ENCODE measurements around the gene TRAPPC13.
A peak's percentile ranks its signal among the peaks of the same experiment; 100 is the strongest.

The TRAPPC13 gene, protein sequence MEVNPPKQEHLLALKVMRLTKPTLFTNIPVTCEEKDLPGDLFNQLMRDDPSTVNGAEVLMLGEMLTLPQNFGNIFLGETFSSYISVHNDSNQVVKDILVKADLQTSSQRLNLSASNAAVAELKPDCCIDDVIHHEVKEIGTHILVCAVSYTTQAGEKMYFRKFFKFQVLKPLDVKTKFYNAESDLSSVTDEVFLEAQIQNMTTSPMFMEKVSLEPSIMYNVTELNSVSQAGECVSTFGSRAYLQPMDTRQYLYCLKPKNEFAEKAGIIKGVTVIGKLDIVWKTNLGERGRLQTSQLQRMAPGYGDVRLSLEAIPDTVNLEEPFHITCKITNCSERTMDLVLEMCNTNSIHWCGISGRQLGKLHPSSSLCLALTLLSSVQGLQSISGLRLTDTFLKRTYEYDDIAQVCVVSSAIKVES

DNA sequence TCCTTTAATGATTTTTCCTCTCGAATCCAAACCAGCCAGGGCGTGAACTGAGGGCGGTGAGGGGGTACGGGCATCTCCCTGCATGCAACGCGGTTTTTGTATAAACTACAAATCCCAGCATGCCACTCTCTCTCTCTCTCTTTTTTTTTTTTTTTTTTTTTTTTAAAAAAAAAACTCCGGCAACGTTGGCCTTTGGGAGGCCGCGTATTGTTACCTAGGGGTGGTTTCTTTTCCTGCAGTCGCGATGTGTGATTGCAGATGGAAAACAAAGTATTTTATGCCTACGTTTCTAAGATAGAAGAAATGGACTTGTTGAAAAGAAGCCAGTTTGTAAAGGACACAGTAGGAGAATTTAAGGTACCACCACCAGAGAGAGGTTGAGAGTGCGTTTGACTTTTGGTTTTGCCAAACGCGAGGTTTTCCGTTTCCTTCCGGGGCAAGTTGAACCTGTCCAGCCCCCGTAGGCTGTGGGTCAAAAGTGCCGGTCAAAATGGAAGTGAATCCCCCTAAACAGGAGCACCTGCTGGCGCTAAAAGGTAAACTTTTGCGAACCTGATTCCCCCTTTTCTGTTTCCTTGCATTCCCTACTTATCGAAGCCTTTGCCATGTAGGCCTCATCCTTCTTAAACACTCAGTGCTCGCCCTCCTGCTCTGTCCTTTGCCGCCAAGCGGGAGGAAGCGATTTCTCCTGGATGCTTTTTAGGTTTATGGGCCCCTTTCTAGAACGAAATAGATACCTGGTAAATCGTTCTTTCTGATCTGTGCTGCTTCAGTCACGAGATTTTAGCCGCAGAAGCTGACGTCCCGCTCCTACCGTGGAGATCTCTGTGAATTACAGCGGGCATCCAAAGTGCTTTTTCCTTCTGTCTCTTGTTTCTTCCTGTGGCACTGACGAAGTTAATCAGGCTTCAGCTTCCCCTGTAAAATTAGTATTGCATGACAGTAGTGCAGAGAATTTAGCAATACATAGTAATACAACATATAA is at the start of gene TRAPPC13, which contains the start of gene SHLD3:
Gene TRAPPC13 (plus strand): TSS at position 457 of the 985 bp plus-strand sequence. CDS start 34 bp downstream, at position 491.
Gene SHLD3 (plus strand): TSS at position 457 of the 985 bp plus-strand sequence. CDS start 4,561 bp downstream, outside the sequence.
- TF ChIP-seq CREB1 (IDR thresholded peaks at IDR 0.05; ENCODE audit: low read depth) (no peak), YY1 (IDR thresholded peaks at IDR 0.05; ENCODE audit: low read depth) (peak; percentile 86), ZBTB7A (IDR thresholded peaks at IDR 0.05; ENCODE audit: low read depth) (no peak), CEBPB (IDR thresholded peaks at IDR 0.05) (peak; percentile 1; the same call in 1 of the 2 replicates), EGR1 (IDR thresholded peaks at IDR 0.05) (no peak), TAF1 (IDR thresholded peaks at IDR 0.05; ENCODE audit: low read depth) (peak; percentile 69), NFIC (IDR thresholded peaks at IDR 0.05) (no peak), TEAD4 (IDR thresholded peaks at IDR 0.05) (0 out of 2 replicates have a peak, but pooled peaks have one; percentile 9), FOXM1 (IDR thresholded peaks at IDR 0.05; ENCODE audit: borderline replicate concordance, low read depth) (peak; percentile 13; the same call in 1 of the 2 replicates), RAD21 (IDR thresholded peaks at IDR 0.05; ENCODE audit: low read depth) (no peak), EP300 (IDR thresholded peaks at IDR 0.05; ENCODE audit: borderline replicate concordance) (no peak), TCF12 (IDR thresholded peaks at IDR 0.05; ENCODE audit: low read depth) (no peak)
- TF ChIP-seq, protein P1, sequence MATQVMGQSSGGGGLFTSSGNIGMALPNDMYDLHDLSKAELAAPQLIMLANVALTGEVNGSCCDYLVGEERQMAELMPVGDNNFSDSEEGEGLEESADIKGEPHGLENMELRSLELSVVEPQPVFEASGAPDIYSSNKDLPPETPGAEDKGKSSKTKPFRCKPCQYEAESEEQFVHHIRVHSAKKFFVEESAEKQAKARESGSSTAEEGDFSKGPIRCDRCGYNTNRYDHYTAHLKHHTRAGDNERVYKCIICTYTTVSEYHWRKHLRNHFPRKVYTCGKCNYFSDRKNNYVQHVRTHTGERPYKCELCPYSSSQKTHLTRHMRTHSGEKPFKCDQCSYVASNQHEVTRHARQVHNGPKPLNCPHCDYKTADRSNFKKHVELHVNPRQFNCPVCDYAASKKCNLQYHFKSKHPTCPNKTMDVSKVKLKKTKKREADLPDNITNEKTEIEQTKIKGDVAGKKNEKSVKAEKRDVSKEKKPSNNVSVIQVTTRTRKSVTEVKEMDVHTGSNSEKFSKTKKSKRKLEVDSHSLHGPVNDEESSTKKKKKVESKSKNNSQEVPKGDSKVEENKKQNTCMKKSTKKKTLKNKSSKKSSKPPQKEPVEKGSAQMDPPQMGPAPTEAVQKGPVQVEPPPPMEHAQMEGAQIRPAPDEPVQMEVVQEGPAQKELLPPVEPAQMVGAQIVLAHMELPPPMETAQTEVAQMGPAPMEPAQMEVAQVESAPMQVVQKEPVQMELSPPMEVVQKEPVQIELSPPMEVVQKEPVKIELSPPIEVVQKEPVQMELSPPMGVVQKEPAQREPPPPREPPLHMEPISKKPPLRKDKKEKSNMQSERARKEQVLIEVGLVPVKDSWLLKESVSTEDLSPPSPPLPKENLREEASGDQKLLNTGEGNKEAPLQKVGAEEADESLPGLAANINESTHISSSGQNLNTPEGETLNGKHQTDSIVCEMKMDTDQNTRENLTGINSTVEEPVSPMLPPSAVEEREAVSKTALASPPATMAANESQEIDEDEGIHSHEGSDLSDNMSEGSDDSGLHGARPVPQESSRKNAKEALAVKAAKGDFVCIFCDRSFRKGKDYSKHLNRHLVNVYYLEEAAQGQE (IDR thresholded peaks at IDR 0.05; ENCODE audit: low read depth): no peak
- TF ChIP-seq, protein P2, sequence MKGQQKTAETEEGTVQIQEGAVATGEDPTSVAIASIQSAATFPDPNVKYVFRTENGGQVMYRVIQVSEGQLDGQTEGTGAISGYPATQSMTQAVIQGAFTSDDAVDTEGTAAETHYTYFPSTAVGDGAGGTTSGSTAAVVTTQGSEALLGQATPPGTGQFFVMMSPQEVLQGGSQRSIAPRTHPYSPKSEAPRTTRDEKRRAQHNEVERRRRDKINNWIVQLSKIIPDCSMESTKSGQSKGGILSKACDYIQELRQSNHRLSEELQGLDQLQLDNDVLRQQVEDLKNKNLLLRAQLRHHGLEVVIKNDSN (IDR thresholded peaks at IDR 0.05): no peak
- TF ChIP-seq, protein P3, sequence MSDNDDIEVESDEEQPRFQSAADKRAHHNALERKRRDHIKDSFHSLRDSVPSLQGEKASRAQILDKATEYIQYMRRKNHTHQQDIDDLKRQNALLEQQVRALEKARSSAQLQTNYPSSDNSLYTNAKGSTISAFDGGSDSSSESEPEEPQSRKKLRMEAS (IDR thresholded peaks at IDR 0.05): peak; percentile 46

DNA sequence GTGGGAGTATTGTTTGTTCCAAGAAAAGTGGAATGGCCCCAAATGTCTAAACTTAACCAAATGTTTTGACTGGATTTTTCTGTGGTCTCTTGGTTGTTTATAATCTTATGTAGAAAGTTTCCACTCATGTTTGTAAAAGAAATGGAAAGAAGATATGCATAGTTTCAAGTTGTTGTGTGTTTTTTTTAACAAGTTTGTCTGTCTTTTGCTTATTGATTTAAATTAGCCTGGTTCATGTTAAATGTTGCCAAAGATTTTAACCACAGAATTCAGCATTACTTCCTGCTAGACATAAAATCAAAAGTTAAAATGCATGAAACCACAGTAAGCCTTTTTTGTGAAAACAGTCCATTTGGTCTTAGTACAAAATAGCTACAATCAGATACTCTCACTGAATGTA is 47.7 kb upstream of the TRAPPC13 start:
- TF ChIP-seq, protein P3 (IDR thresholded peaks at IDR 0.05): no peak
- no peak for TF ChIP-seq NFIC (IDR thresholded peaks at IDR 0.05)

DNA sequence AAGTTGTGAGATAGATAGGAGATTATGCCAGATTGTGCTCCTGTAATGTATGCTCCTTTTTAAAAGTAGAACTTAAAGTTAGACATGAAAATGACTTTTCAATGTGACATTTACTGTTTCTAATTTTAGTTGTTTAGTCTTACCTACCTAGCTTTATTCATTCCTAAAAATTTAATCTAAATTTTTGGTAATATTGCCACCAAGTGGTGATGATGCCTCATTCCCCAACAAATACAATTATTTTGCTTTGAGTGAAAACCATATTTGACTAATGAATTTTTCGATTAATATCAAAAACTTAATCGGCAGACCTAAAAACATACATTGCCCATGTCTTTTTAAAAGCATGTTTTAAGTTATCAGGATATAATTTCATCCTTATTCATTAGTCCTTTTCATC is 36.1 kb upstream of the TRAPPC13 start:
- TF ChIP-seq FOXM1 (IDR thresholded peaks at IDR 0.05; ENCODE audit: borderline replicate concordance, low read depth): no peak
- no peak for TF ChIP-seq EP300 (IDR thresholded peaks at IDR 0.05; ENCODE audit: borderline replicate concordance)
- TF ChIP-seq, protein P3 (IDR thresholded peaks at IDR 0.05): no peak
- TF ChIP-seq EGR1 (IDR thresholded peaks at IDR 0.05): no peak
- no peak for TF ChIP-seq NFIC (IDR thresholded peaks at IDR 0.05)
- no peak for TF ChIP-seq TCF12 (IDR thresholded peaks at IDR 0.05; ENCODE audit: low read depth)
- TF ChIP-seq, protein P1 (IDR thresholded peaks at IDR 0.05; ENCODE audit: low read depth): no peak
- TF ChIP-seq CEBPB (IDR thresholded peaks at IDR 0.05): no peak

DNA sequence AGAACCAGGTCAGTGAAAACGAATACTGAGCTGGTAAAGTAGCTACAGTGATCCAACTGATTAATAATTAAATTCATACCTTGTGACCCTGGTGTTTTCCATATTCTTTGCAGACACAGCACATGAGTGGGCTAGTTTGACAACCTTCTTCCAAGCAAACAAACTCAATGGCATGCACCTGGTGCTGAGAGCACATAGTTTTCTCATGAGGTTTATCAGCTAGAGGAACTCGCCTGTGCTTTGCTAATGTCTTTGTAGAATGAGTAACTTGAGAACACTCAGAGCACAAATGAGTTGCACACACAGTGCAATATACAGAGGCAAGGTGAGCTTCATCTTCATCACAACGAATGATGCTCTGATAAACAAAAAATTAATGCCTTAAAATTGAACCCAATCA is 13.3 kb upstream of the TRAPPC13 start:
- TF ChIP-seq CREB1 (IDR thresholded peaks at IDR 0.05; ENCODE audit: low read depth) (no peak), ZBTB7A (IDR thresholded peaks at IDR 0.05; ENCODE audit: low read depth) (no peak), EP300 (IDR thresholded peaks at IDR 0.05; ENCODE audit: borderline replicate concordance) (no peak), YY1 (IDR thresholded peaks at IDR 0.05; ENCODE audit: low read depth) (no peak), TEAD4 (IDR thresholded peaks at IDR 0.05) (no peak)

DNA sequence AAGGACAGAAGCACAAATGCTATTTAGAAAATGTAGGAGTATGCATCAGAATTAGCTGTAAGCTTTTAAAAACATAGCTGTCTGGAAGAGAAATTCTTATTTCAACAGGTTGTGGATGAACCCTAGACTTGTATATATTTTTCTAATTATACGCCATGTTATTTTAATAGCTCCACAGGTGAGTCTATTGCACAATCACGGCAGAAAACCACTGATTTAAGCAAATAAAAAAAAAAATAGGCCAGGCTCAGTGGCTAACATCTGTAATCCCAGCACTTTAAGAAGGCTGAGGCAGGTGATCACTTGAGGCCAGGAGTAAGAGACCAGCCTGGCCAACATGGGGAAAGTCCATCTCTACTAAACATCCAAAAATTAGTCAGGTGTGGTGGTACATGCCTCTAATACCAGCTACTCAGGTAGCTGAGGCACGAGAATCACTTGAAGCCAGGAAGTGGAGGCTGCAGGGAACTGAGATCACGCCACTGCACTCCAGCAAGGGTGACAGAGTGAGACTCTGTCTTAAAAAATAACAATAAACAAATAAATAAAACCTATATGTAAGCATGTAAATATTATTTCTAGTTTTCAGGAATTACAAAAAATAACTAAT is 12.4 kb upstream of the TRAPPC13 start:
- TF ChIP-seq ZBTB7A (IDR thresholded peaks at IDR 0.05; ENCODE audit: low read depth): no peak
- TF ChIP-seq FOXM1 (IDR thresholded peaks at IDR 0.05; ENCODE audit: borderline replicate concordance, low read depth): no peak
- TF ChIP-seq, protein P1 (IDR thresholded peaks at IDR 0.05; ENCODE audit: low read depth): no peak
- TF ChIP-seq CEBPB (IDR thresholded peaks at IDR 0.05): 0 out of 2 replicates have a peak, but pooled peaks have one; percentile 50
